ENCODE measurements around the gene NT5DC1. TPM values are rescaled to one million over a fixed set of nuclear protein-coding genes. Genes with fewer than 3 reads are reported as not detected.

NT5DC1 gene
- polyA plus RNA-seq, 1 of the 3 experiments (the other 2 are of a cell fraction) = 20.3 TPM

GRCh38 chr6:116234689-116235088, 134.0 kb downstream of the NT5DC1 start:
- Histone ChIP-seq H3K4me2 (no peak overlapping the region), H2AFZ (ENCODE audit: low read depth) (no peak overlapping the region), H3K27me3 (ENCODE audit: insufficient read depth) (no peaks in the 10 kb centered on the region), H3K4me1 (ENCODE audit: control insufficient read depth in 1 of 2, insufficient read depth in 2 of 2, low read depth in 1 of 2, low read length in 1 of 2) (peaks cover 0 to 3% of the 10 kb centered on the region in 2 experiments; a peak in 2 of 4 replicates), H4K20me1 (ENCODE audit: insufficient read depth) (no peaks in the 10 kb centered on the region), H3K36me3 (replicated peaks in 1 of 2; ENCODE audit: control insufficient read depth in 1 of 2, insufficient read depth in 2 of 2, low read length in 1 of 2) (peaks cover 6 to 15% of the 10 kb centered on the region in 2 experiments), H3K9ac (no peak overlapping the region), H3K9me3 (no peaks in the 10 kb centered on the region), H3K27ac (ENCODE audit: low read depth in 2 of 2, low read length in 1 of 2) (no peak overlapping the region), H3K79me2 (ENCODE audit: insufficient read depth) (no peaks in the 10 kb centered on the region), H3F3A (replicated peaks; ENCODE audit: insufficient read depth) (peaks cover 4% of the 10 kb centered on the region), H3K9me2 (no peaks in the 10 kb centered on the region), H3K4me3 (ENCODE audit: low read depth in 2 of 2, low read length in 1 of 2) (no peak overlapping the region)
- no peak for DNase-seq
- POLR2A ChIA-PET = no interaction called here
- CTCF ChIA-PET = interaction anchor here (0.7 to 1.2 kb wide), 3 partner anchors 17 to 53 kb away, joined by 3 to 4 read pairs (median 4); no protein-coding TSS in a partner anchor
- TF ChIP-seq EP300 (IDR thresholded peaks at IDR 0.05; ENCODE audit: borderline replicate concordance in 1 of 2, low read depth in 1 of 2, low read length in 1 of 2) (no peak), RFX5 (IDR thresholded peaks at IDR 0.05; ENCODE audit: low read length) (no peak), POLR2AphosphoS5 (IDR thresholded peaks at IDR 0.05; ENCODE audit: low read depth, low read length) (no peak), JUND (IDR thresholded peaks at IDR 0.05) (no peak)
- TF ChIP-seq, protein P1, sequence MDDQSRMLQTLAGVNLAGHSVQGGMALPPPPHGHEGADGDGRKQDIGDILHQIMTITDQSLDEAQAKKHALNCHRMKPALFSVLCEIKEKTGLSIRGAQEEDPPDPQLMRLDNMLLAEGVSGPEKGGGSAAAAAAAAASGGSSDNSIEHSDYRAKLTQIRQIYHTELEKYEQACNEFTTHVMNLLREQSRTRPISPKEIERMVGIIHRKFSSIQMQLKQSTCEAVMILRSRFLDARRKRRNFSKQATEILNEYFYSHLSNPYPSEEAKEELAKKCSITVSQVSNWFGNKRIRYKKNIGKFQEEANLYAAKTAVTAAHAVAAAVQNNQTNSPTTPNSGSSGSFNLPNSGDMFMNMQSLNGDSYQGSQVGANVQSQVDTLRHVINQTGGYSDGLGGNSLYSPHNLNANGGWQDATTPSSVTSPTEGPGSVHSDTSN (IDR thresholded peaks at IDR 0.05) = no peak
- WGBS (ENCODE audit: low lambda C conversion rate) = 81% methylated on average over 3 of the region's 3 CpGs

- Histone ChIP-seq H3K9me3 (no peaks in the 10 kb centered on the region), H3F3A (replicated peaks; ENCODE audit: insufficient read depth) (peaks cover 5% of the 10 kb centered on the region), H3K9ac (no peak overlapping the region), H3K36me3 (replicated peaks in 1 of 2; ENCODE audit: control insufficient read depth in 1 of 2, insufficient read depth in 2 of 2, low read length in 1 of 2) (peaks cover 6 to 17% of the 10 kb centered on the region in 2 experiments), H3K79me2 (ENCODE audit: insufficient read depth) (no peaks in the 10 kb centered on the region), H3K27ac (ENCODE audit: low read depth in 2 of 2, low read length in 1 of 2) (no peak overlapping the region), H3K9me2 (no peaks in the 10 kb centered on the region), H3K4me1 (ENCODE audit: control insufficient read depth in 1 of 2, insufficient read depth in 2 of 2, low read depth in 1 of 2, low read length in 1 of 2) (no peaks in the 10 kb centered on the region), H3K4me3 (ENCODE audit: low read depth in 2 of 2, low read length in 1 of 2) (no peak overlapping the region), H2AFZ (ENCODE audit: low read depth) (no peak overlapping the region), H4K20me1 (ENCODE audit: insufficient read depth) (no peaks in the 10 kb centered on the region), H3K4me2 (no peak overlapping the region), H3K27me3 (ENCODE audit: insufficient read depth) (no peaks in the 10 kb centered on the region)
- CTCF ChIA-PET = interaction anchor here (1.9 kb wide), 1 partner anchor 20 kb away, joined by 9 read pairs; no protein-coding TSS in a partner anchor
- 94% methylated on average over 2 of the region's 2 CpGs for WGBS (ENCODE audit: low lambda C conversion rate)
- TF ChIP-seq RAD21 (IDR thresholded peaks at IDR 0.05; ENCODE audit: low read length) (no peak), FOXM1 (IDR thresholded peaks at IDR 0.05; ENCODE audit: low read depth) (no peak), MEF2A (IDR thresholded peaks at IDR 0.05; ENCODE audit: borderline replicate concordance, low read depth) (no peak), FOXJ3 (CRISPR knock-in tag; IDR thresholded peaks at IDR 0.05) (no peak), TAF1 (IDR thresholded peaks at IDR 0.05; ENCODE audit: borderline replicate concordance, low read depth, low read length) (no peak), NFIC (IDR thresholded peaks at IDR 0.05; ENCODE audit: borderline replicate concordance) (no peak), ZBTB33 (IDR thresholded peaks at IDR 0.05; ENCODE audit: borderline replicate concordance, low read depth) (no peak), JUND (IDR thresholded peaks at IDR 0.05) (no peak), POLR2AphosphoS5 (IDR thresholded peaks at IDR 0.05; ENCODE audit: low read depth, low read length) (no peak), USF1 (IDR thresholded peaks at IDR 0.05; ENCODE audit: borderline replicate concordance, low read depth) (no peak), EP300 (IDR thresholded peaks at IDR 0.05; ENCODE audit: borderline replicate concordance in 1 of 2, low read depth in 1 of 2, low read length in 1 of 2) (no peak), CTCF (IDR thresholded peaks at IDR 0.05) (no peak), RFX5 (IDR thresholded peaks at IDR 0.05; ENCODE audit: low read length) (no peak)
- TF ChIP-seq, protein P2, sequence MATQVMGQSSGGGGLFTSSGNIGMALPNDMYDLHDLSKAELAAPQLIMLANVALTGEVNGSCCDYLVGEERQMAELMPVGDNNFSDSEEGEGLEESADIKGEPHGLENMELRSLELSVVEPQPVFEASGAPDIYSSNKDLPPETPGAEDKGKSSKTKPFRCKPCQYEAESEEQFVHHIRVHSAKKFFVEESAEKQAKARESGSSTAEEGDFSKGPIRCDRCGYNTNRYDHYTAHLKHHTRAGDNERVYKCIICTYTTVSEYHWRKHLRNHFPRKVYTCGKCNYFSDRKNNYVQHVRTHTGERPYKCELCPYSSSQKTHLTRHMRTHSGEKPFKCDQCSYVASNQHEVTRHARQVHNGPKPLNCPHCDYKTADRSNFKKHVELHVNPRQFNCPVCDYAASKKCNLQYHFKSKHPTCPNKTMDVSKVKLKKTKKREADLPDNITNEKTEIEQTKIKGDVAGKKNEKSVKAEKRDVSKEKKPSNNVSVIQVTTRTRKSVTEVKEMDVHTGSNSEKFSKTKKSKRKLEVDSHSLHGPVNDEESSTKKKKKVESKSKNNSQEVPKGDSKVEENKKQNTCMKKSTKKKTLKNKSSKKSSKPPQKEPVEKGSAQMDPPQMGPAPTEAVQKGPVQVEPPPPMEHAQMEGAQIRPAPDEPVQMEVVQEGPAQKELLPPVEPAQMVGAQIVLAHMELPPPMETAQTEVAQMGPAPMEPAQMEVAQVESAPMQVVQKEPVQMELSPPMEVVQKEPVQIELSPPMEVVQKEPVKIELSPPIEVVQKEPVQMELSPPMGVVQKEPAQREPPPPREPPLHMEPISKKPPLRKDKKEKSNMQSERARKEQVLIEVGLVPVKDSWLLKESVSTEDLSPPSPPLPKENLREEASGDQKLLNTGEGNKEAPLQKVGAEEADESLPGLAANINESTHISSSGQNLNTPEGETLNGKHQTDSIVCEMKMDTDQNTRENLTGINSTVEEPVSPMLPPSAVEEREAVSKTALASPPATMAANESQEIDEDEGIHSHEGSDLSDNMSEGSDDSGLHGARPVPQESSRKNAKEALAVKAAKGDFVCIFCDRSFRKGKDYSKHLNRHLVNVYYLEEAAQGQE (IDR thresholded peaks at IDR 0.05; ENCODE audit: low read depth, low read length) = no peak
- POLR2A ChIA-PET = no interaction called here
- DNase-seq = no peak
Measured at GRCh38 chr6:116238083-116238482, 137.4 kb downstream of the NT5DC1 start.
